GM10266 (cell line): Measurements from ENCODE around the gene INTS1.

Experiments used
- DNase-seq: peaks from one replicate; pipeline ENCODE4 v3.0.0; 2012; ENCODE audit errors: extremely low spot score
- TF ChIP-seq, protein P1 (sequence below): IDR thresholded peaks from 2 replicates; pipeline ENCODE4 v1.5.1; 2012; ENCODE audit warnings: mild to moderate bottlenecking, low read depth; ENCODE audit not compliant: control insufficient read depth, insufficient read depth; ENCODE audit errors: missing control alignments

INTS1 gene

DNA sequence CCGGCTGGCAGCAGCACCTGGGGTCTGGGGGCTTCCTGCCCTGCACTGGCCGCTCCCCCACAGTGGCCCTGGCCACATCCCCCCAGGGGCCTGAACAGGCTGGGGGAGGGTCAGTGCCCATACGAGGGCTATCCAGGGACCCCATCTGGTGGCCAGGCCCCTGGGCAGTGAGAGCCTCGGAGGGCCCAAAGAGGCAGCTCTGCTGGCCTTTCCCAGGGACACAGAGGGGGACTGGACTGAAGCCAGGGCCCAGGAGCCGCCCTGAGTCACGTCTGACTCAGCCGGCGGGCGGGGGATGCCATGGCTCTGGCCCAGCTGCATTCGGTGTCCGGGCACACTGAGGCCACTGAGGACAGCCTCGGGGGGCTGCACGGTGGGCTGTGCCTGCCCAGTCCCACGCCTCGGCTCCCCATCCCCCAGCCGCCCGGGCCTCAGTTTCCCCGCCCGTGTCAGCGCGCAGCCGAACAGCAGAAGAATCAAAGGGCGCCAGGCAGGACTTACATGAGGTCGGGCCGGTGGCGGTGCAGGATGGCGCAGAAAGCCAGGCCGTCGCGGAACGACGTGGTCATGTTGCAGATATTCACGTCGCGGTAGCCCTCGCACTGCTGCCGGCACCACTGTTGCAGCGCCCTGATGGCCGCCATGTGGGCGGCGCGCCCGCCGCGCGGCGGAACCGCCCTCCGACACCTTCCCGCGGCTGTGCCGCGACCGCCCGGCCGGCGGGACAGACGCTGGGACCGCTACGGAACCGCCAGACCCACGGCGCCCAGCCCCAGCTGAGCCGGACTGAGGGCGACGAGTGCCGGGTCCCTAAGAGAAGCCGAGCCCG, 45.3 kb downstream of the INTS1 start, which contains the start of gene MICALL2:
Gene MICALL2, minus strand, starts transcription at position 788 of the 829 bp plus-strand sequence. Its CDS starts 144 bp downstream, at position 644.
- TF ChIP-seq, protein P1, sequence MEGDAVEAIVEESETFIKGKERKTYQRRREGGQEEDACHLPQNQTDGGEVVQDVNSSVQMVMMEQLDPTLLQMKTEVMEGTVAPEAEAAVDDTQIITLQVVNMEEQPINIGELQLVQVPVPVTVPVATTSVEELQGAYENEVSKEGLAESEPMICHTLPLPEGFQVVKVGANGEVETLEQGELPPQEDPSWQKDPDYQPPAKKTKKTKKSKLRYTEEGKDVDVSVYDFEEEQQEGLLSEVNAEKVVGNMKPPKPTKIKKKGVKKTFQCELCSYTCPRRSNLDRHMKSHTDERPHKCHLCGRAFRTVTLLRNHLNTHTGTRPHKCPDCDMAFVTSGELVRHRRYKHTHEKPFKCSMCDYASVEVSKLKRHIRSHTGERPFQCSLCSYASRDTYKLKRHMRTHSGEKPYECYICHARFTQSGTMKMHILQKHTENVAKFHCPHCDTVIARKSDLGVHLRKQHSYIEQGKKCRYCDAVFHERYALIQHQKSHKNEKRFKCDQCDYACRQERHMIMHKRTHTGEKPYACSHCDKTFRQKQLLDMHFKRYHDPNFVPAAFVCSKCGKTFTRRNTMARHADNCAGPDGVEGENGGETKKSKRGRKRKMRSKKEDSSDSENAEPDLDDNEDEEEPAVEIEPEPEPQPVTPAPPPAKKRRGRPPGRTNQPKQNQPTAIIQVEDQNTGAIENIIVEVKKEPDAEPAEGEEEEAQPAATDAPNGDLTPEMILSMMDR: no peak
- peak; percentile 64 for DNase-seq

DNA sequence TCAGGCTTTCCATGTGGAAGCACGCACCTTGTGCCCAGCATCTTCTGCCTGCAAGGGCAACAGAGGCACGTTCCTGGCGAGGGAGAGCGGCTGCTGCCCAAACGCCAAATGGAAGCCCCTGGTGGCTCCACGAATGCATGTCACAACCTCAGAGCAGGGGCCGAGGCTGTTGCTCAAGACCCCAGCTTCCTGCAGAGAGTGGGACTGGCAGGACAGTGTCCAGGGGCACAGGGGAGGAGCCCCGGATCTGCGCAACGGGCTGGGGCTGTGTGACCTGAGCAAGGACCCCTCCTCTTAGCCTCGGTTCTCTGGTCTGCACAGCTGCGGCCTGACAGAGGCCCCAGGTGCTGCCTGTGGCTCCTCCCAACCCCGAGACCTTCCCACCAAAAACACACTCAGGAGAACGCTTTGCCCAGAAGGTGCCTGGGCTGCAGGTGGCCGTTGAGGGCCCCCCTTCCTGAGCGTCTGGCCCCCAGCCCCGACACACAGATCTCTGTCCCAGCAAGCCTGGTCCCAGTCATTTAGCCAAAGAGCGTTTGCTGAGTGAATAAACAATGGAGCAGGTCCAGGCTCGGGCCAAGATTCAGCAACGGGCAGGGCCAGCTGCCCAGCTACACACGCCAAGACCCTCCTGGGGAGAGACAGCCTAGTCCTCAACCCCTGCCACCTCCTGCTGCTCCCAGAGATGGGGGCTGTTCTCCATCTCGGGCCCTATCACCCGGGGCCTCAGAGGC, 46.1 kb downstream of the INTS1 start:
- DNase-seq: no peak
- TF ChIP-seq, protein P1: no peak

DNA sequence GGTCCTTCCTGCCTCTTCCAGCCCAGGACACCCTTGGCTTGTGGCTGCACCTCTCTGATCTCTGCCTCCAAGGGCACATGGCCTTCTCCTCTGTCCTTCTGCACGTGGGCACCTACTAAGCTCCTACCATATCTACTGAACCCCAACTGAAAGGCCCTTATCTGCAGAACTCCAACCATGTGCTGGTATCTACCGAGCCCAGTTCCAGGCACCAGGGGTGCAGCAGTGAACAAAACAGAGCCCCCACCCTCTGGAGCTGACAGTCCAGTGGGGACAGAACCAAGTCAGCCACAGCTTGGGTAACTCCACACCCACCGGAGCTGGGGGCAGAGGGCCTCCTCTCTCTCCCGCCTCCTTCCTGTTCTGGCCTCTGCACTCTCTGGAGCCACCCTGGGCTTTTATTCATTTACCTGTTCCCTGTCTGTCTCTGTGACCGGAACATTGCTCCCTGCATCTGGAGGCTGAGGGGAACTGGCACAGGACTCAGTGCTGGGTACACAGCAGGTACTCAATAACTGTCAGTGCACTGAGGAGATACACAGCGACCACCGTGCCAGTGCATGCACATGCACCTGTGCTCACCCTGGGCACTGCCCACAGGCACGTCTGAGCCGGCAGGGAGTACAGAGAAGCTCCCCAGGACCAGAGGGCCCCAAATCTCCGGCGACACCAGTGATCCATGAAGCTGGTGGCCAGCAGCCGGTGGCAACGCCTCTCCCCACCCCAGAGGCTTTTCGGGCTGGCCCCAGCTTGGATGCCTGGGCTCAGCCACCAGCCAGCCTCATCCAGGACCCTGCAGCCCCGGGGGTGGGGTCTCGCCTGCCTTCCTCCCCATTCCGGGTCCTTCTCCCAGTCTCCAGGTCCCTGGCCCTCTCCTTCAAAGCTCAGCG, 46.9 kb downstream of the INTS1 start:
- DNase-seq: no peak
- TF ChIP-seq, protein P1: no peak

DNA sequence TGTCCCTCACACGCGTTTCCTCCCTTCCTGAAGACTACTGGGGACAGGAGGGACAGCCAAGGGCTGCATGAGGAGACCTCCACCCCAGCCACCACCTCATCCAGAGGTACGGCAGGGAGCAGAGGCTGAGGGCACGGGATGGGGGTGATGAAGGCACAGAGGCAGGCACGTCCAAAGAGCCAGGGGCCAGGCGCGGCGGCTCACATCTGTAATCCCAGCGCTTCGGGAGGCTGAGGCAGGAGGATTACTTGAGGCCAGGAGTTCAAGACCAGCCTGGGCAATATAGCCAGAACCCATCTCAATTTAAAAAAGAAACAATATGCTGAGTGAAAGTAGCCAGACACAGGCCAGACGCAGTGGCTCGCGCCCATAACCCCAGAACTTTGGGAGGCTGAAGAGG, 48.2 kb downstream of the INTS1 start:
- TF ChIP-seq, protein P1: no peak
- DNase-seq: no peak

DNA sequence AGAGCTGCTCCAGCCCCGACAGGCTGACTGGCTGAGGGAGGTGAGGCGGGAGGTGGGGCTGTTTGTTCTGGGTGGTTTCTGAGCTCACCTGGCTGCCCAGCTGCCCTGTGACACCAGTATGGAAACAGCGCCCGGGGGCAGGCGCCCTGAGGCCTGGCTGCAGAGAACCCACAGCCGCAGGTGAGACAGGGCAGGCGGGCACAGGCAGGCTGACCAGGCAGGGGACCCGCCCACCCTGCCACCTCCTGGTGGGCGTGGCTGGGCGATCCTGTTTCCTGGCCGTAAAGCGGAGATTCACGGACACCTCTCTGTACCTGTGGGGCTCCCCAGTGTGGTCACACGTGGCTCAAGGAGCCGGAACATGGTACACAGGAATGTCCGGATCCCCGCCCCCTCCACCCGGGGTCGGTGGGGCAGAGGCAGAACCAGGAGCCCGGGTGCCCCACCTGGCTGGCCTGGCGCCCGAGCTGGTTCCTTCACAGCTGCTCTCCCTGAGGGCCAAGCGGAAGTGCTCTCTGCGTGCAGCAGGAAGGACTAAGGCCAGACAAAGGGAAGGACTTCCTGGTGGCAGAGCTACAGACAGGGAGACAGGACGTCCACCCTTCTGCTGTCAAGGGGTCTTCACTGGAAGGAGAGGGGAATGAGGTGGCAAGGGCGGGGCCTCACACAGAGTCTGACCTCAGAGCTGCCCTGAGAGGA, 48.8 kb downstream of the INTS1 start:
- no peak for DNase-seq
- TF ChIP-seq, protein P1: no peak

DNA sequence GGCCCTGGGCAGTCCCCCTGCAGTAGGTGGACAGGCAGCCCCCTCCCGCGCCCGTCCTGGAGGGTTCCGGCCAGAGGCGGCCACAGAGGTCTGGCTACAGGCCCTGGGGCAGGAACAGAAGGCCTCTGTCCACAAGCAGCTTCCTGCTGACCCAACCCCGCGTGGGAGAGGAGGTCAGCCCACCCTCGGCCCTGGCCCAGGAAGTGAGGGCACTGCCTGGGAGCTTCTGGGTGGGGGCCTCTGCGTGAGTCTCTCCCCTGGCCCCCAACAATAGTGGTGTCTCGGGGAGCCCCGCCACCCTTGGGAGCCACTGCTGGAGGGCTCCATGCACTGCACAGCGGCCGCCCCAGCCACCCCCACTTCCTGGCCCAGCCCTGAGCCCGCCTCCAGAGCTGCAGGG, 49.6 kb downstream of the INTS1 start:
- TF ChIP-seq, protein P1: no peak
- no peak for DNase-seq
